IPS-18c (cell line): Measurements from ENCODE around the gene CACTIN.

Source experiments
- H3K4me3 ChIP-seq: 2 replicates; pipeline ENCODE4 v1.7.0; 2013; ENCODE audit warnings: low read depth, mild to moderate bottlenecking, low read length, moderate library complexity; ENCODE audit not compliant: insufficient read depth
- H3K9me3 ChIP-seq: one replicate; pipeline ENCODE4 v1.6.1; 2013; ENCODE audit warnings: mild to moderate bottlenecking, low read length, moderate library complexity; ENCODE audit not compliant: control insufficient read depth, insufficient read depth

The CACTIN gene

GRCh38 chr19:3665681-3666544 lies 39.3 kb upstream of the CACTIN start:
- Histone ChIP-seq H3K4me3 (no peak overlapping the region), H3K9me3 (no peaks in the 10 kb centered on the region)

- Histone ChIP-seq H3K4me3 (no peak overlapping the region), H3K9me3 (no peaks in the 10 kb centered on the region)
These were observed 38.5 kb upstream of the CACTIN start for GRCh38 chr19:3664879-3665642.

GRCh38 chr19:3663838-3664237 lies 37.2 kb upstream of the CACTIN start:
- no peaks in the 10 kb centered on the region for H3K9me3 ChIP-seq
- H3K4me3 ChIP-seq: no peak overlapping the region

GRCh38 chr19:3661284-3662238 lies 35.0 kb upstream of the CACTIN start:
- H3K9me3 ChIP-seq: no peaks in the 10 kb centered on the region
- H3K4me3 ChIP-seq: no peak overlapping the region

GRCh38 chr19:3660493-3661219 lies 34.1 kb upstream of the CACTIN start:
- H3K4me3 ChIP-seq: no peak overlapping the region
- no peaks in the 10 kb centered on the region for H3K9me3 ChIP-seq

- no peak overlapping the region for H3K4me3 ChIP-seq
- H3K9me3 ChIP-seq: no peaks in the 10 kb centered on the region
These were observed 33.1 kb upstream of the CACTIN start for GRCh38 chr19:3659746-3660112.

GRCh38 chr19:3658870-3659745 lies 32.5 kb upstream of the CACTIN start:
- H3K4me3 ChIP-seq: no peak overlapping the region
- H3K9me3 ChIP-seq: no peaks in the 10 kb centered on the region

- Histone ChIP-seq H3K4me3 (no peak overlapping the region), H3K9me3 (no peaks in the 10 kb centered on the region)
These were observed 31.6 kb upstream of the CACTIN start for GRCh38 chr19:3658004-3658869.

GRCh38 chr19:3657395-3657769 lies 30.8 kb upstream of the CACTIN start:
- Histone ChIP-seq H3K9me3 (no peaks in the 10 kb centered on the region), H3K4me3 (no peak overlapping the region)

- Histone ChIP-seq H3K4me3 (no peak overlapping the region), H3K9me3 (no peaks in the 10 kb centered on the region)
These were observed 30.3 kb upstream of the CACTIN start for GRCh38 chr19:3656747-3657394.

- Histone ChIP-seq H3K4me3 (no peak overlapping the region), H3K9me3 (no peaks in the 10 kb centered on the region)
These were observed 29.6 kb upstream of the CACTIN start for GRCh38 chr19:3656073-3656746.

GRCh38 chr19:3655402-3656072 lies 28.9 kb upstream of the CACTIN start:
- Histone ChIP-seq H3K4me3 (no peak overlapping the region), H3K9me3 (no peaks in the 10 kb centered on the region)

GRCh38 chr19:3653865-3654513 lies 27.4 kb upstream of the CACTIN start:
- H3K4me3 ChIP-seq: no peak overlapping the region
- H3K9me3 ChIP-seq: no peaks in the 10 kb centered on the region
